Thymus (tissue), 11 donors: ENCODE data around the gene LPCAT1. TPM values are rescaled to one million over a fixed set of nuclear protein-coding genes. Genes with fewer than 3 reads are reported as not detected.
"Not testable (repeated sequence)": the region's sequence is repeated elsewhere in the genome, so short reads cannot be mapped to it uniquely, and the experiment has no call there.

ENCODE experiments used
- DNase-seq, 9 donors: peaks; one replicate each; pipeline ENCODE4 v3.0.0-alpha.2; 2013; ENCODE audit warnings: low spot score in 9 of 9, low read depth in 6 of 9, missing footprints in 1 of 9
- H3K27ac ChIP-seq, 2 donors: one replicate each; pipeline ENCODE4 v1.5.1; 2013; ENCODE audit warnings: control low read depth in 1 of 2, low read depth in 1 of 2, low read length in 1 of 2, mild to moderate bottlenecking in 1 of 2, moderate library complexity in 1 of 2
- H3K27me3 ChIP-seq, 2 donors: one replicate each; pipeline ENCODE4 v1.5.1; 2013; ENCODE audit warnings: low read length in 1 of 2; ENCODE audit not compliant: control insufficient read depth in 2 of 2, insufficient read depth in 1 of 2
- H3K36me3 ChIP-seq, 2 donors: one replicate each; pipeline ENCODE4 v1.5.1; 2013; ENCODE audit warnings: low read length in 1 of 2, mild to moderate bottlenecking in 1 of 2, moderate library complexity in 1 of 2; ENCODE audit not compliant: control insufficient read depth in 2 of 2, insufficient read depth in 2 of 2
- H3K4me1 ChIP-seq, 2 donors: one replicate each; pipeline ENCODE4 v1.5.1; 2013; ENCODE audit warnings: low read length in 2 of 2; ENCODE audit not compliant: control insufficient read depth in 2 of 2, insufficient read depth in 2 of 2
- H3K4me3 ChIP-seq, 2 donors: one replicate each; pipeline ENCODE4 v1.5.1; 2013; ENCODE audit warnings: low read length in 2 of 2, control low read depth in 1 of 2, mild to moderate bottlenecking in 1 of 2
- H3K9me3 ChIP-seq, 2 donors: one replicate each; pipeline ENCODE4 v1.5.1; 2013; ENCODE audit warnings: low read length in 1 of 2, mild to moderate bottlenecking in 1 of 2; ENCODE audit not compliant: control insufficient read depth in 2 of 2, insufficient read depth in 1 of 2
- WGBS: extraction: QIAGEN DNeasy Blood & Tissue Kit; methylation state at CpG from one replicate; pipeline ENCODE4 v1.1.7; 2013; 5-methylcytosine and 5-hydroxymethylcytosine counted together
- polyA plus RNA-seq: library from polyadenylated mRNA; stranded (reverse); fragments of 200-250 nt; gene quantifications from one replicate; pipeline ENCODE4 v1.2.3, GENCODE V29; 2013
- total RNA-seq: library from RNA; stranded (reverse); fragments of 120-200 nt; gene quantifications from one replicate; pipeline ENCODE4 v1.2.4, GENCODE V29; 2013
- donor health status: healthy.

LPCAT1 gene
- total and polyA plus RNA-seq, 2 donors, result 16.8 to 50.5 TPM

DNA sequence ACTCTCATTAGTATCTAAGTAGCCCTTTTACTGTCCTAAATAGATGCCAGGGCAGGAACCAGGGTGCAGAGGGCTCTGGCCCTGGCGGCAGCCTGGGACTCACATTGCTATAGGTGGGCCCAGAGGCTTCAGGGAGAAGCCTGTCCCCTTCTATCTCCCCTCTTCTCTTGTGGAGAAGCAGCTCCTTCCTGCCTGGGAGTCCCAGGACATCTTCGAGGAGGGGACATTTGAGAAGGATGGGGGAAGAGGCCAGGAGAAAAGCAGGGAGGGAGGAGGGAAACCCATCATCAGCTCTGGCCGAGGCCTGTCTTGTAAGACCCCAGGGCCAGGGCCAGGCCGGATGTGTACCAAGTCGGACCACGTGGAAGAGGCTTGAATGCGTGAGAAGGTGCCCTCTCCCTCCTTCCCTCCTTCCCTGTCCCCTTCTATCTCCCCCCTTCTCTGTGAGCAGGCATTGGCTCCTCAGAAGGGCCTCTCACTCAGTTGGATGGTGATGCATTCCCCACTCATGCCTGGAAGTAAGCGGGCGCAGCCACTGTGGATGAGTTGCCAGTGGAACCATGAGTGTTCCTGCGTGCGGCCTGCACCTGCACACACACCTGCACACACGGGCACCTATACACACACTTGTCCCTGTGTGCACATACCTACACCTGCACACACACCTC, 20.7 kb upstream of the LPCAT1 start:
- Histone ChIP-seq H3K36me3 (no peaks in the 10 kb centered on the region), H3K9me3 (peaks cover 0 to 16% of the 10 kb centered on the region in 2 donors), H3K27me3 (peaks cover 0 to 2% of the 10 kb centered on the region in 2 donors), H3K4me3 (no peak overlapping the region), H3K27ac (no peak overlapping the region), H3K4me1 (no peaks in the 10 kb centered on the region)
- DNase-seq, result no peak
- WGBS, result 96% methylated on average over 12 of the region's 12 CpGs

DNA sequence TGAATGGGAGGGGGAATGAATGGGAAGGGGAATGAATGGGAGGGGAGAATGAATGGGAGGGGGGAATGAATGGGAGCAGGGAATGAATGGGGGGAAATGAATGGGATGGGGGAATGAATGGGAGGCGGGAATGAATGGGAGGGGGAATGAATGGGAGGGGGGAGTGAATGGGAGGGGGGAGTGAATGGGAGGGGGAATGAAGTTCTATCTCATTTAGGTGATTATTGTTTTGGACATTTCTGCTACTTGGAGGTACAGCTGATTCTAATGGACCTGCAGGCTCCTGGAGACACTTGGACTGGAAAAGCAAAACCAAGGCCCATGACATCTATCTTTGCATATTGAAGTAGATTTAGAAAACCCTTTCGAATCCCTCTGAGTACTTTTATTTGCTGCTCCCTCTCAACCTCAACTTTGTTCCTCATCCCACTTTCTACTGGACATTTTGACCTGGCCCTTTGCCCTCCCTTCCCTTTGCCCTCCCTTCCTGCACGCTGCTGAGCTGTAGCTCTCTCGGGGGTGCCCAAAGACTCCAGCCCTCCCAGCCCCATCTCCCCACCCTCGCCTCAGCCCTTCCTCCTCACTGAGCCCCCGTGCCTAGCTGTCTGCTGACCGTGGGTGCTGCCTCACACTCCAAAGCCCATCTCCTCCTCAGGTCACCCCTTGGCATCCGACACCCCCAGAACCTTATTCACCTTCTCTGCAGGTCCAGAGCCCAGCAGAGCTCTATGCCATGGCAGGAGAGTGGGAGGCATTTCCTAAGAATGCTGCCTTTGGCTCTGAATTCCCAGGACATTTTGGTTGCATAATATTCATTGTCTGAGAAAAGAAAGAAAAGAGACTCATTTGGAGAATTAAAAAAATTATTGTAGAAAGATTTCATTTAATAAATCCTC, 19.9 kb upstream of the LPCAT1 start:
- Histone ChIP-seq H3K27me3 (peaks cover 0 to 2% of the 10 kb centered on the region in 2 donors), H3K36me3 (no peaks in the 10 kb centered on the region), H3K4me1 (no peaks in the 10 kb centered on the region), H3K27ac (no peak overlapping the region), H3K9me3 (peaks cover 0 to 18% of the 10 kb centered on the region in 2 donors), H3K4me3 (no peak overlapping the region)
- no peak for DNase-seq
- 94% methylated on average over 8 of the region's 8 CpGs for WGBS

DNA sequence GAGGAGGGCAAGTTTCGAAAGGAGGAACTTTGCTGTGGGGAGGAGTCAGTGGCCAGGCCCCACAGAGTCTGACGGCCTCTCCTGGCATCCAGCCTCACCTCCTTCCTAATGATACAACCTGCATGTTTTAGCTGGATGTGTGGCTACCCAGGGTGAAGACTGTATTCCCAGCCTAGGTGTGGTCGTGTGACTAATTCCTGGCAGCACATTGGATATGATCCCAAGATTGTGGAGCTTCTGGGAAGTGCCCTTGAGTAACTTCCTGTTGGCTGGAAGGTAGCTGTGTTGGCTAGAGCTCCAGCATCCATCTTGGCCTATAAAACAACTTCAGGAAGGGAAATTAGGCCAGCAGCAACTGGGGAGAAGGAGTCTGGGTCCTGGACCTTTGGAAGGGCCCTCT, 19.0 kb upstream of the LPCAT1 start:
- Histone ChIP-seq H3K27ac (no peak overlapping the region), H3K36me3 (no peaks in the 10 kb centered on the region), H3K4me1 (no peaks in the 10 kb centered on the region), H3K27me3 (peaks cover 0 to 2% of the 10 kb centered on the region in 2 donors), H3K9me3 (peaks cover 0 to 18% of the 10 kb centered on the region in 2 donors), H3K4me3 (no peak overlapping the region)
- no peak for DNase-seq
- 84% methylated on average over 3 of the region's 3 CpGs for WGBS

DNA sequence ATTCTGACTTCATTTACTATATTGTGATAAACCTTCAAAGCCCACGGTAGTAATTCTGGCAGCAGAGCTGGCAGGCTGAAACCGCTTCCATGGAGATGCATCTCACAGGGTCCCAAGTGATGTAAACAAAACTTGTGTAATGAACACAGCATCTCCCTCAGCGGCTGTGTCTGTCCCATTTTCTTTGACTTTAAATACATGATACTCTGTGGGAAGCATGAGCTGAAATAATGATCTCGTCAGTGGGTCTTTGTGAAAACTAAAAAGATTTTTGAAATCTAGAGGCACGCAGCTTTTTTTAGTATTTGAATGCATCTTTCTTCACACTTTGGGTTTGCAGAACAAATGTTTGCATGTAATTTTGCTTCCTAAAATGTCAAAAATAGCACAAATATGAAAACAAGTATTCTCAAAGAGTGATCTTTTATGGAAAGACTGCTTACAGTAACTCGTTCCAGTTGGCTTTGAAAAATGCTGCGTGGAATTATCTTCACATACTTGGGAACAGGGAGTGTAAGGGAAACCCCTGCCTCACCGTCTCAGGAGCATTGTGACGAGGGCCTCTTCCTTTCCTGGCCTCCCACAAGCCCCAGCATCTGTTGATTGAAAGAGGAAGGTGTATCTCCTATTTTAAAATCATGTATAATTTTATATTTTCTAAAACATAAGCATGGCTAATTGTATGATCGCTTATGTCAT, 18.1 kb upstream of the LPCAT1 start:
- H3K9me3 ChIP-seq, result peaks cover 0 to 18% of the 10 kb centered on the region in 2 donors
- peaks cover 0 to 4% of the 10 kb centered on the region in 2 donors for H3K4me1 ChIP-seq
- H3K36me3 ChIP-seq, result no peaks in the 10 kb centered on the region
- H3K4me3 ChIP-seq, result no peak overlapping the region
- 79% methylated on average over 10 of the region's 10 CpGs for WGBS
- no peak overlapping the region for H3K27ac ChIP-seq
- peaks cover 0 to 2% of the 10 kb centered on the region in 2 donors for H3K27me3 ChIP-seq
- DNase-seq, result no peak

DNA sequence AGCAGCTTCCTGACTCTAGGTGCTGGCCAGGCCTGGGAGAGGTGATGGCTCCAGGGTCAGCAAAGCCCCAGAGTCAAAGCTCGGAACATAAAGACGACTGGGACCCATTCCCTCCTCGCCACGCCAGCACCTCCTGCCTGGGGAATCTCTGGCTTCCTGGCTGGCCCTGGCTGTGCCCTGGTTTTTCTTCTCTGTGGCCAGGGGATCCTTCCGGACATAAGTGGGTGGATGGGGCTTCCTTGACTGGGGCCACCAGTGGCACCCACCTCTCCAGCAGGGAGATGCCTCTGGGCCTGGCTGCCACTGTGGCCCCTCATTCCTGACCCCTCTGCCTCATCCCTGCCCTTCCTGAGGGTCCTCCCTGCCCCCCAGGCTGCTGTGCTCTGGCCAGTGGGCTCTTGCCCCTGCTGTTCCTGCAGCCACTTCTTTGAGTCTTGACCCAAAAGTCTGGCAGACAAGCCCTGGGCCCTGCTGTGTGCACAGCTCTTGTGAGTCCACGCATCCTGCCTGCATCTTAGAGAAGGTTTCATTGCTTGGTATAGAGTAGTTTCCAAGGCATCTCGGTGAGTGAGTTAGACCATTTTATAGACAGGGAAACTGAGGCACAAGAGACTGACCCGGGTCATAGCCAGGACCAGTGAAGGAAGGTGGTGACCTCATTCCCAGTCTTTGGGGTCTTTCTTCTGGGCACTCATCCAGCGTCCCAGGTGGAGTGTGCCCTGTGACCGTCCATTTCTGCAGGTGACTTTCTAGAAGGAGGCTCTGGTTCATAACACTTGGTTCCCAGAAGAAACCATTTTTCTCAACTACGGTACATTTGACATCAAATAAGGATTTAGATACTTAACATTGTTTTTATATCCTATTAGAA, 17.3 kb upstream of the LPCAT1 start:
- no peak overlapping the region for H3K27ac ChIP-seq
- H3K36me3 ChIP-seq, result no peaks in the 10 kb centered on the region
- no peak overlapping the region for H3K4me3 ChIP-seq
- DNase-seq, result no peak
- peaks cover 0 to 2% of the 10 kb centered on the region in 2 donors for H3K27me3 ChIP-seq
- H3K4me1 ChIP-seq, result peaks cover 2 to 10% of the 10 kb centered on the region in 2 donors
- H3K9me3 ChIP-seq, result peaks cover 0 to 18% of the 10 kb centered on the region in 2 donors
- WGBS, result 97% methylated on average over 11 of the region's 11 CpGs

DNA sequence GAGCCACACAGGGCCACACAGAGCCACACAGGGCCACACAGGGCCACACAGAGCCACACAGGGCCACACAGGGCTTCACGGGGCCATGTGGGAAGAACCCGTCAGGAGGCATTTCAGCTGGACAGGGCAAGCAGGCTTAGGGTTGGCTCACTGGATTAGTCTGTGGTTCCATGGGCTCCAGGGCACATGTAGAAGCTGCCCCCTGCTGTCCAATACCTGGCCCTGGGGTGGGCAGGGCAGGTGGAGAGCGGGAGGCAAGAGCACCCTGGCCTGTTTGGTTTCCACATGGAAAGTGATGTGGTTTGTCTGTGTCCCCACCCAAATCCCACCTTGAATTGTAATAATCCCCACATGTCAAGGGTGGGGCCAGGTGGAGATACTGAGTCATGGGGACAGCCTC, 16.4 kb upstream of the LPCAT1 start:
- Histone ChIP-seq H3K9me3 (peaks cover 0 to 14% of the 10 kb centered on the region in 2 donors), H3K27me3 (peaks cover 0 to 2% of the 10 kb centered on the region in 2 donors), H3K36me3 (no peaks in the 10 kb centered on the region), H3K27ac (no peak overlapping the region), H3K4me1 (peaks cover 3 to 10% of the 10 kb centered on the region in 2 donors), H3K4me3 (no peak overlapping the region)
- no peak for DNase-seq
- whole genome bisulfite sequencing, result over 99% methylated on average over 3 of the region's 3 CpGs

DNA sequence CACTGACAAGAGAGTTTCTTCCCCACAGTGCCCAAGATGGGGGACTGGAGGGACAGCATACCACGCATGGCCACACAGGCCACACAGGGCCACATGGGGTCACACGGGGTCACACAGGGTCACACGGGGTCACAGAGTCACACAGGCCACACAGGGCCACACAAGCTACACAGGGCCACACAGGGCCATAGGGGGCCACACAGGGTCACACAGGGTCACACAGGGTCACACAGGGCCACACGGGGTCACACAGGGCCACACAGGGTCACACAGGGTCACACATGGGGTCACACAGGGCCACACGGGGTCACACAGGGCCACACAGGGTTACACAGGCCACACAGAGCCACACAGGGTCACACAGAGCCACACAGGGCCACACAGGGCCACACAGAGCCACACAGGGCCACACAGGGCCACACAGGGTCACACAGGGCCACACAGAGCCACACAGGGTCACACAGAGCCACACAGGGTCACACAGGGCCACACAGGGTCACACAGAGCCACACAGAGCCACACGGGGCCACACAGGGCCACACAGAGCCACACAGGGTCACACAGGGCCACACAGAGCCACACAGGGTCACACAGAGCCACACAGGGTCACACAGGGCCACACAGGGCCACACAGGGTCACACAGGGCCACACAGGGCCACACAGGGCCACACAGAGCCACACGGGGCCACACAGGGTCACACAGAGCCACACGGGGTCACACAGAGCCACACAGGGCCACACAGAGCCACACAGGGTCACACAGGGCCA, 15.8 kb upstream of the LPCAT1 start:
- not testable (repeated sequence) for DNase-seq

More for the DNA sequence above, 15.8 kb upstream of the LPCAT1 start:
- WGBS, result 86% methylated on average over 8 of the region's 8 CpGs
- not testable (repeated sequence) for H3K36me3 ChIP-seq, H3K27ac ChIP-seq, H3K4me3 ChIP-seq, H3K27me3 ChIP-seq
- peaks cover 3 to 10% of the 10 kb centered on the region in 2 donors for H3K4me1 ChIP-seq
- H3K9me3 ChIP-seq, result peaks cover 0 to 13% of the 10 kb centered on the region in 2 donors
